Loucy (cell line): ENCODE results near the gene DLG1.

Experiments
- H2AFZ ChIP-seq: fragments of 200-600 bp; sonication (generic); 2 replicates; pipeline ENCODE4 v1.6.0; 2016; ENCODE audit warnings: antibody characterized with exemption, mild to moderate bottlenecking, low read length, moderate library complexity
- H3F3A ChIP-seq: fragments of 200-600 bp; 2 replicates; pipeline ENCODE4 v1.6.0; 2016; ENCODE audit warnings: antibody characterized with exemption, low read depth, mild to moderate bottlenecking
- H3K27me3 ChIP-seq: fragments of 200-600 bp; sonication (generic); 2 replicates; pipeline ENCODE4 v1.6.1; 2014; ENCODE audit warnings: low read length, mild to moderate bottlenecking; ENCODE audit not compliant: insufficient read depth, poor library complexity, severe bottlenecking
- H3K36me3 ChIP-seq: fragments of 200-600 bp; sonication (generic); 2 replicates; pipeline ENCODE4 v1.6.1; 2016; ENCODE audit warnings: low read length; ENCODE audit not compliant: insufficient read depth
- H3K4me1 ChIP-seq: fragments of 200-600 bp; sonication (generic); 2 replicates; pipeline ENCODE4 v1.5.1; 2014; ENCODE audit warnings: low read length, mild to moderate bottlenecking; ENCODE audit not compliant: insufficient read depth, poor library complexity, severe bottlenecking
- H3K4me2 ChIP-seq: fragments of 200-600 bp; sonication (generic); 2 replicates; pipeline ENCODE4 v1.6.0; 2014; ENCODE audit warnings: antibody characterized with exemption, low read length, low read depth, mild to moderate bottlenecking; ENCODE audit not compliant: poor library complexity, severe bottlenecking
- H3K4me3 ChIP-seq: fragments of 200-600 bp; sonication (generic); 2 replicates; pipeline ENCODE4 v1.5.1; 2014; ENCODE audit warnings: low read length, mild to moderate bottlenecking, mixed read lengths; ENCODE audit not compliant: poor library complexity, severe bottlenecking
- H3K79me2 ChIP-seq: fragments of 200-600 bp; sonication (generic); 2 replicates; pipeline ENCODE4 v1.6.1; 2014; ENCODE audit warnings: low read length; ENCODE audit not compliant: insufficient read depth
- H3K9ac ChIP-seq: fragments of 200-600 bp; sonication (generic); 2 replicates; pipeline ENCODE4 v1.6.0; 2014; ENCODE audit warnings: mild to moderate bottlenecking, low read depth, low read length, moderate library complexity; ENCODE audit not compliant: poor library complexity, severe bottlenecking
- H3K9me2 ChIP-seq: fragments of 200-600 bp; sonication (generic); replicated peaks from 2 replicates; pipeline ENCODE4 v1.6.1; 2016; ENCODE audit warnings: low read depth, low read length, mixed read lengths
- H3K9me3 ChIP-seq: fragments of 200-600 bp; sonication (generic); 2 replicates; pipeline ENCODE4 v1.6.1; 2014; ENCODE audit warnings: mild to moderate bottlenecking, antibody characterized with exemption, low read length, low read depth; ENCODE audit not compliant: insufficient read depth
- H4K20me1 ChIP-seq: fragments of 200-600 bp; sonication (generic); 2 replicates; pipeline ENCODE4 v1.6.0; 2014; ENCODE audit warnings: antibody characterized with exemption, low read length, mild to moderate bottlenecking; ENCODE audit not compliant: insufficient read depth, poor library complexity, severe bottlenecking
- CTCF ChIP-seq: fragments of 200-600 bp; sonication (generic); conservative IDR thresholded peaks from 2 replicates; pipeline ENCODE4 v1.5.1; 2014; ENCODE audit warnings: mild to moderate bottlenecking, antibody characterized with exemption, low read length
- EZH2phosphoT487 ChIP-seq: fragments of 200-600 bp; IDR thresholded peaks from 2 replicates; pipeline ENCODE4 v1.6.1; 2018; ENCODE audit warnings: antibody characterized with exemption, mild to moderate bottlenecking, moderate library complexity, borderline replicate concordance

The DLG1 gene

DNA sequence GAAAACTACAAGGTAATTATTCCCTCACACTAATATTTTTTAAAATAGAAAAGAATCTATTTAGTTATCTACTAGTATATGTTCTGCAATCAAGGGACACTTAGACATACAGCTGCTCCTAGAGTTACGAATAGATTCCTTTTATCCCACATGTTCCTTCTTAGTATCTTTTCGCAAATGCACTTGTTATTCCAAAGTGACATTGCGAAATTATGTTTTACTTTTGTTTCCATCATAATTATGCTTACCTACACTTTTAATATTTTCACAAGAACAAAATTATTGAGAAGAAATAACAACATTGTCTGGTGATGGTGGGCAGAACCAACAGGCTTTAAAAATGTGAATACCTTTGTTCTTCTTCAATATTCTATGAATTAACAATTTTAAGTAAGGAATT, 161.7 kb downstream of the DLG1 start:
- TF ChIP-seq CTCF (no peak), EZH2phosphoT487 (no peak)
- H3F3A ChIP-seq, result no peaks in the 10 kb centered on the region
- H3K36me3 ChIP-seq, result peaks cover 84% of the 10 kb centered on the region
- peaks cover 7% of the 10 kb centered on the region; the same call in 1 of the 2 replicates for H3K9me3 ChIP-seq
- H3K9ac ChIP-seq, result no peak overlapping the region
- no peaks in the 10 kb centered on the region for H3K79me2 ChIP-seq
- H3K4me2 ChIP-seq, result no peak overlapping the region
- no peaks in the 10 kb centered on the region for H3K27me3 ChIP-seq
- H3K4me1 ChIP-seq, result no peaks in the 10 kb centered on the region
- no peaks in the 10 kb centered on the region for H3K9me2 ChIP-seq
- H4K20me1 ChIP-seq, result no peaks in the 10 kb centered on the region
- H2AFZ ChIP-seq, result no peak overlapping the region
- no peak overlapping the region for H3K4me3 ChIP-seq

- Histone ChIP-seq H3K9me3 (peaks cover 7% of the 10 kb centered on the region; the same call in 1 of the 2 replicates), H3F3A (no peaks in the 10 kb centered on the region), H3K9me2 (no peaks in the 10 kb centered on the region), H2AFZ (no peak overlapping the region), H4K20me1 (no peaks in the 10 kb centered on the region), H3K9ac (no peak overlapping the region), H3K27me3 (no peaks in the 10 kb centered on the region), H3K4me3 (no peak overlapping the region), H3K79me2 (no peaks in the 10 kb centered on the region), H3K4me1 (no peaks in the 10 kb centered on the region), H3K36me3 (peaks cover 75% of the 10 kb centered on the region), H3K4me2 (no peak overlapping the region)
- TF ChIP-seq CTCF (no peak), EZH2phosphoT487 (no peak)
Observed at GRCh38 chr3:197135212-197135611, 163.2 kb downstream of the DLG1 start.

GRCh38 chr3:197132916-197133530, 165.4 kb downstream of the DLG1 start:
- Histone ChIP-seq H3F3A (no peaks in the 10 kb centered on the region), H3K4me1 (no peaks in the 10 kb centered on the region), H4K20me1 (no peaks in the 10 kb centered on the region), H3K9me3 (peaks cover 7% of the 10 kb centered on the region; the same call in 1 of the 2 replicates), H3K36me3 (peaks cover 73% of the 10 kb centered on the region), H2AFZ (no peak overlapping the region), H3K9ac (no peak overlapping the region), H3K27me3 (no peaks in the 10 kb centered on the region), H3K4me3 (no peak overlapping the region), H3K9me2 (no peaks in the 10 kb centered on the region), H3K79me2 (no peaks in the 10 kb centered on the region), H3K4me2 (no peak overlapping the region)
- TF ChIP-seq CTCF (no peak), EZH2phosphoT487 (no peak)
